ENCODE results near the gene TANGO2.

The TANGO2 gene

GRCh38 chr22:19988965-19989724 lies 31.8 kb upstream of the TANGO2 start:
- Histone ChIP-seq H3K79me1 (ENCODE audit: low read length) (no peaks in the 10 kb centered on the region), H2BK5ac (ENCODE audit: low read depth, low read length, poor library complexity) (no peak overlapping the region), H3K23ac (ENCODE audit: low read length) (no peak overlapping the region), H3K27ac (ENCODE audit: low read depth, low read length) (no peak overlapping the region), H3K4me1 (ENCODE audit: control insufficient read depth in 1 of 2, insufficient read depth in 2 of 2, low read length in 2 of 2) (peaks cover 13% of the 10 kb centered on the region in 2 experiments), H2BK120ac (ENCODE audit: insufficient read depth, low read length, poor library complexity) (no peak overlapping the region), H3K27me3 (ENCODE audit: insufficient read depth, low read length) (no peaks in the 10 kb centered on the region), H3K18ac (ENCODE audit: low read length) (no peak overlapping the region), H3K4me2 (ENCODE audit: low read length) (no peak overlapping the region), H3K9me3 (ENCODE audit: insufficient read depth, low read depth, low read length) (no peaks in the 10 kb centered on the region), H2BK12ac (ENCODE audit: low read length) (no peak overlapping the region), H3K79me2 (ENCODE audit: control insufficient read depth, insufficient read depth, low read length, poor library complexity) (peaks cover 2% of the 10 kb centered on the region), H2AK5ac (ENCODE audit: low read length) (no peak overlapping the region), H2AFZ (ENCODE audit: insufficient read depth, low read length, poor library complexity) (no peak overlapping the region), H4K8ac (ENCODE audit: low read depth, low read length) (no peak overlapping the region), H4K12ac (ENCODE audit: low read depth, low read length) (no peak overlapping the region), H3K14ac (ENCODE audit: low read length) (no peak overlapping the region), H3K4ac (ENCODE audit: low read depth, low read length) (no peak overlapping the region), H3K36me3 (ENCODE audit: control insufficient read depth in 1 of 2, insufficient read depth in 2 of 2, low read length in 2 of 2) (no peaks in the 10 kb centered on the region), H4K91ac (ENCODE audit: low read depth, low read length) (no peak overlapping the region), H3K4me3 (ENCODE audit: low read depth, low read length) (no peak overlapping the region), H3K9ac (ENCODE audit: low read length) (no peak overlapping the region)
- no CpG with 5 or more reads among the region's 18 CpGs for WGBS (ENCODE audit: extremely low coverage, insufficient coverage, insufficient read length)
- DNase-seq, result no peak

- Histone ChIP-seq H3K14ac (ENCODE audit: low read length) (no peak overlapping the region), H3K18ac (ENCODE audit: low read length) (no peak overlapping the region), H2AFZ (ENCODE audit: insufficient read depth, low read length, poor library complexity) (no peak overlapping the region), H3K4ac (ENCODE audit: low read depth, low read length) (no peak overlapping the region), H3K4me2 (ENCODE audit: low read length) (no peak overlapping the region), H3K79me1 (ENCODE audit: low read length) (no peaks in the 10 kb centered on the region), H2BK5ac (ENCODE audit: low read depth, low read length, poor library complexity) (no peak overlapping the region), H4K8ac (ENCODE audit: low read depth, low read length) (no peak overlapping the region), H2AK5ac (ENCODE audit: low read length) (no peak overlapping the region), H3K27ac (ENCODE audit: low read depth, low read length) (no peak overlapping the region), H3K9ac (ENCODE audit: low read length) (no peak overlapping the region), H3K79me2 (ENCODE audit: control insufficient read depth, insufficient read depth, low read length, poor library complexity) (peaks cover 2% of the 10 kb centered on the region), H2BK120ac (ENCODE audit: insufficient read depth, low read length, poor library complexity) (no peak overlapping the region), H3K27me3 (ENCODE audit: insufficient read depth, low read length) (no peaks in the 10 kb centered on the region), H3K36me3 (ENCODE audit: control insufficient read depth in 1 of 2, insufficient read depth in 2 of 2, low read length in 2 of 2) (no peaks in the 10 kb centered on the region), H3K4me1 (ENCODE audit: control insufficient read depth in 1 of 2, insufficient read depth in 2 of 2, low read length in 2 of 2) (peaks cover 9 to 10% of the 10 kb centered on the region in 2 experiments), H3K9me3 (ENCODE audit: insufficient read depth, low read depth, low read length) (no peaks in the 10 kb centered on the region), H4K91ac (ENCODE audit: low read depth, low read length) (no peak overlapping the region), H4K12ac (ENCODE audit: low read depth, low read length) (no peak overlapping the region), H2BK12ac (ENCODE audit: low read length) (no peak overlapping the region), H3K23ac (ENCODE audit: low read length) (no peak overlapping the region), H3K4me3 (ENCODE audit: low read depth, low read length) (no peak overlapping the region)
- DNase-seq, result no peak
- no CpG with 5 or more reads among the region's 3 CpGs for WGBS (ENCODE audit: extremely low coverage, insufficient coverage, insufficient read length)
Observed at GRCh38 chr22:19989725-19990067, 31.2 kb upstream of the TANGO2 start.

DNA sequence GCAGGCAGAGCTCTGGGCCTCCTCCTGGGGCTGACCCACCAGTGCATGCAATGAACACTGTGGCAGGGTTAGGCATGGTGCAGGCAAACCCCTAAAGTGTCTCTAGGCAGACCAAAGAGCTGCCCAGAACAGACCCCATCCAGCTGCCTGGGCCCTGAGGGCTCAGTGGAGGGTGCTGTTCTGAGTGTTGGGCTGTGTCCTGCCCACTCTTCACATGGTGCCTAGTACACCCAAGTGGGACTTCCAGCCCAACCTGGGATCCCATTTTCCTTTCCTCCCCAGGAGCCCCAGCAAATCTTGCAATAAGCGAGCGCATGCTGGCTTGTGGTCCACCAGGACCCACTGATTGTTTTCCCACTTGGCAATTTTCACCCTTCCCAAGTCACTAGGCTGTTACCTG lies 30.7 kb upstream of the TANGO2 start:
- H2BK12ac ChIP-seq (ENCODE audit: low read length), result no peak overlapping the region
- peaks cover 2% of the 10 kb centered on the region for H3K79me2 ChIP-seq (ENCODE audit: control insufficient read depth, insufficient read depth, low read length, poor library complexity)
- H2BK120ac ChIP-seq (ENCODE audit: insufficient read depth, low read length, poor library complexity), result no peak overlapping the region
- DNase-seq, result no peak
- WGBS (ENCODE audit: extremely low coverage, insufficient coverage, insufficient read length), result no CpG with 5 or more reads among the region's 2 CpGs
- no peak overlapping the region for H4K8ac ChIP-seq (ENCODE audit: low read depth, low read length)
- H2AK5ac ChIP-seq (ENCODE audit: low read length), result no peak overlapping the region
- no peak overlapping the region for H3K14ac ChIP-seq (ENCODE audit: low read length)
- no peak overlapping the region for H3K23ac ChIP-seq (ENCODE audit: low read length)
- H3K79me1 ChIP-seq (ENCODE audit: low read length), result no peaks in the 10 kb centered on the region
- no peak overlapping the region for H3K4ac ChIP-seq (ENCODE audit: low read depth, low read length)
- no peak overlapping the region for H2AFZ ChIP-seq (ENCODE audit: insufficient read depth, low read length, poor library complexity)
- no peak overlapping the region for H3K18ac ChIP-seq (ENCODE audit: low read length)
- H3K27ac ChIP-seq (ENCODE audit: low read depth, low read length), result no peak overlapping the region
- H3K4me1 ChIP-seq (ENCODE audit: control insufficient read depth in 1 of 2, insufficient read depth in 2 of 2, low read length in 2 of 2), result peaks cover 9 to 10% of the 10 kb centered on the region in 2 experiments
- no peak overlapping the region for H3K4me2 ChIP-seq (ENCODE audit: low read length)
- H3K9me3 ChIP-seq (ENCODE audit: insufficient read depth, low read depth, low read length), result no peaks in the 10 kb centered on the region
- no peak overlapping the region for H3K4me3 ChIP-seq (ENCODE audit: low read depth, low read length)
- H4K12ac ChIP-seq (ENCODE audit: low read depth, low read length), result no peak overlapping the region
- no peak overlapping the region for H4K91ac ChIP-seq (ENCODE audit: low read depth, low read length)
- no peaks in the 10 kb centered on the region for H3K36me3 ChIP-seq (ENCODE audit: control insufficient read depth in 1 of 2, insufficient read depth in 2 of 2, low read length in 2 of 2)
- no peak overlapping the region for H3K9ac ChIP-seq (ENCODE audit: low read length)
- H3K27me3 ChIP-seq (ENCODE audit: insufficient read depth, low read length), result no peaks in the 10 kb centered on the region
- no peak overlapping the region for H2BK5ac ChIP-seq (ENCODE audit: low read depth, low read length, poor library complexity)

GRCh38 chr22:19990609-19991394 lies 30.1 kb upstream of the TANGO2 start:
- Histone ChIP-seq H2AK5ac (ENCODE audit: low read length) (no peak overlapping the region), H3K79me1 (ENCODE audit: low read length) (no peaks in the 10 kb centered on the region), H2BK5ac (ENCODE audit: low read depth, low read length, poor library complexity) (no peak overlapping the region), H3K14ac (ENCODE audit: low read length) (no peak overlapping the region), H3K79me2 (ENCODE audit: control insufficient read depth, insufficient read depth, low read length, poor library complexity) (peaks cover 2% of the 10 kb centered on the region), H3K27me3 (ENCODE audit: insufficient read depth, low read length) (no peaks in the 10 kb centered on the region), H2BK120ac (ENCODE audit: insufficient read depth, low read length, poor library complexity) (no peak overlapping the region), H3K18ac (ENCODE audit: low read length) (no peak overlapping the region), H3K36me3 (ENCODE audit: control insufficient read depth in 1 of 2, insufficient read depth in 2 of 2, low read length in 2 of 2) (no peaks in the 10 kb centered on the region), H3K4me3 (ENCODE audit: low read depth, low read length) (no peak overlapping the region), H3K4ac (ENCODE audit: low read depth, low read length) (no peak overlapping the region), H3K9ac (ENCODE audit: low read length) (no peak overlapping the region), H4K91ac (ENCODE audit: low read depth, low read length) (no peak overlapping the region), H3K9me3 (ENCODE audit: insufficient read depth, low read depth, low read length) (no peaks in the 10 kb centered on the region), H3K27ac (ENCODE audit: low read depth, low read length) (no peak overlapping the region), H3K4me1 (ENCODE audit: control insufficient read depth in 1 of 2, insufficient read depth in 2 of 2, low read length in 2 of 2) (peaks cover 9 to 10% of the 10 kb centered on the region in 2 experiments), H2BK12ac (ENCODE audit: low read length) (no peak overlapping the region), H4K12ac (ENCODE audit: low read depth, low read length) (no peak overlapping the region), H3K23ac (ENCODE audit: low read length) (no peak overlapping the region), H3K4me2 (ENCODE audit: low read length) (no peak overlapping the region), H2AFZ (ENCODE audit: insufficient read depth, low read length, poor library complexity) (no peak overlapping the region), H4K8ac (ENCODE audit: low read depth, low read length) (no peak overlapping the region)
- WGBS (ENCODE audit: extremely low coverage, insufficient coverage, insufficient read length), result no CpG with 5 or more reads among the region's 20 CpGs
- no peak for DNase-seq
